Spleen (tissue), 11 donors: ENCODE data around the gene MMD. TPM values are rescaled to one million over a fixed set of nuclear protein-coding genes. Genes with fewer than 3 reads are reported as not detected.

Experiments
- DNase-seq: peaks from one replicate; pipeline ENCODE4 v3.0.0-alpha.2; 2020
- H3K27ac ChIP-seq, 8 donors: fragments of 200-600 bp; sonication (generic) in 7 of 8; 1 replicate in 4 of 8; 2 replicates in 4 of 8; pipeline versions ENCODE4 v1.5.0 to v1.8.0; 2016 to 2021; ENCODE audit warnings: inconsistent platforms in 4 of 8, mild to moderate bottlenecking in 4 of 8, moderate library complexity in 1 of 8
- H3K27me3 ChIP-seq, 7 donors: fragments of 200-600 bp; sonication (generic) in 6 of 7; replicated peaks in 1 of 7; 1 replicate in 4 of 7; 2 replicates in 3 of 7; pipeline versions ENCODE4 v1.5.0 to v1.8.0; 2016 to 2021; ENCODE audit warnings: inconsistent platforms in 3 of 7, mild to moderate bottlenecking in 1 of 7
- H3K36me3 ChIP-seq, 6 donors: fragments of 200-600 bp; sonication (generic) in 5 of 6; 1 replicate in 4 of 6; 2 replicates in 2 of 6; pipeline versions ENCODE4 v1.5.0 to v1.8.0; 2016 to 2021; ENCODE audit warnings: inconsistent platforms in 2 of 6
- H3K4me1 ChIP-seq, 6 donors: fragments of 200-600 bp; sonication (generic) in 5 of 6; 1 replicate in 3 of 6; 2 replicates in 3 of 6; pipeline versions ENCODE4 v1.5.0 to v1.8.0; 2016 to 2021; ENCODE audit warnings: inconsistent platforms in 3 of 6
- H3K4me3 ChIP-seq, 8 donors: fragments of 200-600 bp; sonication (generic) in 7 of 8; 1 replicate in 4 of 8; 2 replicates in 4 of 8; pipeline versions ENCODE4 v1.5.0 to v1.8.0; 2016 to 2021; ENCODE audit warnings: inconsistent platforms in 4 of 8, mild to moderate bottlenecking in 4 of 8, moderate library complexity in 2 of 8
- H3K9me3 ChIP-seq, 8 donors: fragments of 200-600 bp; sonication (generic) in 7 of 8; 1 replicate in 4 of 8; 2 replicates in 4 of 8; pipeline versions ENCODE4 v1.5.0 to v1.8.0; 2016 to 2021; ENCODE audit warnings: inconsistent platforms in 4 of 8
- POLR2A ChIP-seq, 3 donors: fragments of 450-650 bp; IDR thresholded peaks; one replicate each; pipeline ENCODE4 v1.5.1; 2017; ENCODE audit warnings: antibody characterized with exemption in 3 of 3, mild to moderate bottlenecking in 1 of 3
- POLR2AphosphoS5 ChIP-seq, 3 donors: sonication (generic); formaldehyde crosslinking; IDR thresholded peaks; one replicate each; pipeline ENCODE4 v1.5.1; 2017; ENCODE audit warnings: antibody characterized with exemption in 3 of 3
- WGBS, 5 donors: extraction: QIAGEN DNeasy Blood & Tissue Kit in 3 of 5; methylation state at CpG; one replicate each; pipeline versions ENCODE4 v1.1.5 to v1.1.7; 2013 to 2018; 5-methylcytosine and 5-hydroxymethylcytosine counted together
- intact Hi-C: fragments of 100-400 bp; cut with DNase I; formaldehyde crosslinking; loops from one replicate; pipeline ENCODE4 v1.15.0; 2023; ENCODE audit warnings: low total_unique reads
- polyA plus RNA-seq, 3 donors: library from polyadenylated mRNA; stranded (reverse); fragments of 200-250 nt; gene quantifications; one replicate each; pipeline ENCODE4 v1.2.1, GENCODE V29; 2013
- total RNA-seq, 7 donors: library from RNA; depleted of rRNA in 3 of 7; stranded (reverse); fragments of >200 nt in 3 of 7; fragmentation: NEBNext Ultra II Directional in 4 of 7; extraction: Animal tissue kit (Norgen Biotek cat#: 25700) in 4 of 7; gene quantifications; one replicate each; pipeline versions ENCODE4 v1.1.0 to v1.2.1, GENCODE V29; 2016 to 2021
- TF ChIP-seq, protein P1 (sequence below), 11 experiments: fragments of 200-600 bp in 7 of 11; fragments of 450-650 bp in 4 of 11; sonication (generic) in 4 of 11; IDR thresholded peaks in 8 of 11; conservative IDR thresholded peaks in 3 of 11; 1 replicate in 7 of 11; 2 replicates in 4 of 11; pipeline versions ENCODE4 v1.4.0 to v1.8.0; 2016 to 2021; ENCODE audit warnings: antibody characterized with exemption in 11 of 11, inconsistent platforms in 4 of 11, mild to moderate bottlenecking in 1 of 11
- donor health status: healthy with polysubstance abuse.
- donor health status: DM: no; HTN: no; CAD: no; lungs with moderate emphysema.
- donor health status: DM: no; HTN: no; CAD: no.
- donor health status: Bipolar disorder and iron deficiency.
- donor health status: healthy.
- donor health status: DM: no; HTN: no; CAD: no.
- donor health status: DM: yes; HTN: yes; CAD: no.

Gene MMD
- total and polyA plus RNA-seq, 10 donors, result 18.6 to 47.9 (median 37.4) TPM

DNA sequence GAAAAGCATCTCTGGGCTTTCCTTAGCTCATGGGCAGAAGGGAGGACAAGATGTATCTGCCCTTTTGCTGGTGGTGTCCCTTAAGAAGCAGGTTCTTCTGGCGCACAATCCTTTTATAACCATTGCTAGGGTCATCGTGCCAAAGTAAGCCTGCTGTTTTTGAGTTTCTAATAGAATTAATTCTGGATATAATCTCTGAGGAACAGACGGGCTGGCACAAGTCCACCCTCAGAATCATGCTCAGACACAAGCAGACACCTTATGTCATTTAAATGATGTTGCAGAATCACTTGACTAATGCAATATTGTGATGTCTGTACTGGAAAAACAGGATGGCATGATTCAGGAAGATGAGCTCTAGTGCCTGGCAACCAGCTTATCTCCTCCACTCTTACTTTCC, 18.8 kb upstream of the MMD start:
- no peak overlapping the region for H3K27ac ChIP-seq
- intact Hi-C loops, result no loop called here

DNA sequence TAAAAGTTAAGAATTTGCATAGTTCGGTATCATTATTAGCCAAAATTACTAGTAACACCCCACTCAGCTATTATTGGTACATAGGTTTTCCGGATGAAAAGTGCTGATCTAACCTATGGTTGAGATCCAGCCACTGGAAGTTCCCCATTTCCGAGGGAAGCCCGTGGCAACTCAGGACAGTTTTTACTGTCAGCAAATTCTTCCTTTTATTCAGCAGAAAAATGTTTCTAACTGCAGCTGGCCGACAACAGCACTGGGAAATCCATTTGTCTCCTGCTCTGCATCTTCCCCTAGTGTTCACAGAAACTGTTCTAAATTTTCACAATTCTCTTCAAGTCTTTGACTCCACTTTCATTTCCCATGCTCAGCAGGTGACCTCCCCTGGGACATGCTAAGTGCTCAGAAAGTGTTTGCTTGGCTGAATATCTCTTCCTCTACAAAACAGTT, 15.5 kb upstream of the MMD start:
- WGBS, 5 donors, result 5 to 8% (median 7%) methylated on average over 5 of the region's 5 CpGs
- intact Hi-C loops, result no loop called here
- H3K27ac ChIP-seq, result peak overlapping the region in 6 of 8 donors; percentile 29 to 66 (median 56)

More for the DNA sequence above, 18.8 kb upstream of the MMD start:
- DNase-seq, result no peak
- Histone ChIP-seq H3K27me3 (no peaks in the 10 kb centered on the region), H3K4me1 (peaks cover 0 to 35% (median 19%) of the 10 kb centered on the region in 6 donors), H3K9me3 (no peaks in the 10 kb centered on the region), H3K4me3 (no peak overlapping the region), H3K36me3 (no peaks in the 10 kb centered on the region)
- 69 to 89% (median 79%) methylated on average over 3 of the region's 3 CpGs for WGBS, 5 donors
- no peak for TF ChIP-seq POLR2A (IDR thresholded peaks at IDR 0.05)
- TF ChIP-seq, protein P1, sequence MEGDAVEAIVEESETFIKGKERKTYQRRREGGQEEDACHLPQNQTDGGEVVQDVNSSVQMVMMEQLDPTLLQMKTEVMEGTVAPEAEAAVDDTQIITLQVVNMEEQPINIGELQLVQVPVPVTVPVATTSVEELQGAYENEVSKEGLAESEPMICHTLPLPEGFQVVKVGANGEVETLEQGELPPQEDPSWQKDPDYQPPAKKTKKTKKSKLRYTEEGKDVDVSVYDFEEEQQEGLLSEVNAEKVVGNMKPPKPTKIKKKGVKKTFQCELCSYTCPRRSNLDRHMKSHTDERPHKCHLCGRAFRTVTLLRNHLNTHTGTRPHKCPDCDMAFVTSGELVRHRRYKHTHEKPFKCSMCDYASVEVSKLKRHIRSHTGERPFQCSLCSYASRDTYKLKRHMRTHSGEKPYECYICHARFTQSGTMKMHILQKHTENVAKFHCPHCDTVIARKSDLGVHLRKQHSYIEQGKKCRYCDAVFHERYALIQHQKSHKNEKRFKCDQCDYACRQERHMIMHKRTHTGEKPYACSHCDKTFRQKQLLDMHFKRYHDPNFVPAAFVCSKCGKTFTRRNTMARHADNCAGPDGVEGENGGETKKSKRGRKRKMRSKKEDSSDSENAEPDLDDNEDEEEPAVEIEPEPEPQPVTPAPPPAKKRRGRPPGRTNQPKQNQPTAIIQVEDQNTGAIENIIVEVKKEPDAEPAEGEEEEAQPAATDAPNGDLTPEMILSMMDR (IDR thresholded peaks at IDR 0.05 in 8 of 11, conservative IDR thresholded peaks at IDR 0.05 in 3 of 11), result no peak
- no peak for TF ChIP-seq POLR2AphosphoS5 (IDR thresholded peaks at IDR 0.05)

DNA sequence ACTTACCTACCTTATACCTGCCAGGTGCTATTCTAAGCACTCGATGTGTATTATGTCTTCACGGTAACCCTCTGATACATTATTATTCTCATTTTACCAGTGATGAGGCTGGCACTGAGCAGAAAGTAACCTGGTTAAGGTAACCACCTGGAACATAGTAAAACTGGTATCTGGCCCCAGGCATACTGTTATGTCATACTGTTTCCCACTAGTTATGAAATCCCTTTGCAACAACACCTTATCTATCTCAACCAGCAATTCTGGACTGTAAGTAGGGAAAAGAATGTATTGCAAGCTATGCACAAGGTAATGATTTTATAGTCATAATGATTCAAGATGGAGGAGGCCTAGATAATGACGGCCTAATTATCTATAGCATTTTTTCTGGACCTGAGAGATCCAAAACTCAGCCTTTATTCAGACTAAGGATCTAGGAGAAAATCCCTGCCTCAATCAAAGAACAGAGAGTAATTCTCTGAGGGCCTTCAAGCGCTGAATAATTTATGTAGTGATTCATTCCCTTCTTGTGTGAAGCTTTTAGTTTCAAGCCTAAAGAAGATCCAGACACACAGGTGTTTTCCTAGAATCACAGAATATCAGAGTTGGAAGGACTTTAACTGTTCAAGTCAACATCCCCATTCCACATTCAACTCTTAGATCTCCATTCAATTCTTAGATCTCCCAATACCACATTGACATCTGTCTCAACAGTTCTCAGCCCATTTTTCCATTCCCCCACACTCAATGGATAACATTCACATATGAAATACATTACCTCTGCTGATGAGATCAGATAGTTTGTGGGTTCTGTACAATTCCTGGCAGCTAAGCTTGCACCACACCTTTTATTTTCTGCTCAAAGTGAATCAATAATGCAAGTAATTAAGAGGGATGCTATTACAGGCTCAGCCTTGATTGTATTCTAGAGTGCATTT, 14.9 kb upstream of the MMD start:
- Histone ChIP-seq H3K4me3 (peak overlapping the region in 2 of 8 donors; percentile 12 to 37), H3K27ac (peak overlapping the region in 5 of 8 donors; percentile 29 to 66 (median 58)), H3K9me3 (no peaks in the 10 kb centered on the region), H3K27me3 (no peaks in the 10 kb centered on the region), H3K4me1 (peaks cover 0 to 21% (median 18%) of the 10 kb centered on the region in 6 donors), H3K36me3 (no peaks in the 10 kb centered on the region)
- WGBS, 5 donors, result 85 to 93% (median 91%) methylated on average over 4 of the region's 4 CpGs
- TF ChIP-seq POLR2AphosphoS5 (IDR thresholded peaks at IDR 0.05), result no peak
- TF ChIP-seq, protein P1 (IDR thresholded peaks at IDR 0.05 in 8 of 11, conservative IDR thresholded peaks at IDR 0.05 in 3 of 11), result no peak
- TF ChIP-seq POLR2A (IDR thresholded peaks at IDR 0.05), result no peak
- intact Hi-C loops, result no loop called here
- no peak for DNase-seq

More for the DNA sequence above, 15.5 kb upstream of the MMD start:
- no peak for TF ChIP-seq POLR2A (IDR thresholded peaks at IDR 0.05)
- peak in 1 of 3 donors; percentile 28 for TF ChIP-seq POLR2AphosphoS5 (IDR thresholded peaks at IDR 0.05)
- H3K4me3 ChIP-seq, result peak overlapping the region in 2 of 8 donors; percentile 12 to 37
- H3K36me3 ChIP-seq, result no peaks in the 10 kb centered on the region
- no peaks in the 10 kb centered on the region for H3K9me3 ChIP-seq
- no peaks in the 10 kb centered on the region for H3K27me3 ChIP-seq
- peaks cover 0 to 21% (median 18%) of the 10 kb centered on the region in 6 donors for H3K4me1 ChIP-seq
- no peak for DNase-seq

DNA sequence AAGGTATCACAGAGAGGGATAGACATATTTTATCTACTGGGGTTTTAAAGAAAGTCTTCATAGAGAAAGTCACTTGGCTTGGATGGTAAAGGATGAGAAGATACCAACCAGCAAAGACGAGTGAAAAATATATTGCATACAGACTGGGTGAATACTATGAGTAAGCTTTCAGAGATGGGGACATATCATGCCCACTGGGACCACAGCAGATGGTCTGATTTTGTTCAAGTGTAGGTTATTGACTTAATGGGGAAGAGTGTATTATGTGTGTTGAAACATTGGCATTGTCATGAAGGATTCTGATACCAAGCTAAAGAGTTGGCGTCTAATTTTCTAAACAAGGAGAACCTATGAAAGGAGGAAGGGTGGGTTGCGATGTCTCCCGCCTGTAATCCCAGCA, 13.8 kb upstream of the MMD start:
- 68 to 86% (median 76%) methylated on average over 4 of the region's 4 CpGs for WGBS, 5 donors
- Histone ChIP-seq H3K4me1 (peaks cover 0 to 28% (median 22%) of the 10 kb centered on the region in 6 donors), H3K4me3 (no peak overlapping the region), H3K36me3 (no peaks in the 10 kb centered on the region), H3K9me3 (no peaks in the 10 kb centered on the region), H3K27me3 (no peaks in the 10 kb centered on the region), H3K27ac (no peak overlapping the region)
- TF ChIP-seq POLR2A (IDR thresholded peaks at IDR 0.05) (no peak), POLR2AphosphoS5 (IDR thresholded peaks at IDR 0.05) (no peak)
- TF ChIP-seq, protein P1 (IDR thresholded peaks at IDR 0.05 in 8 of 11, conservative IDR thresholded peaks at IDR 0.05 in 3 of 11), result no peak
- intact Hi-C loops, result no loop called here
- DNase-seq, result no peak
